ENCODE data around the gene P4HA2. TPM values are rescaled to one million over a fixed set of nuclear protein-coding genes. Genes with fewer than 3 reads are reported as not detected.
A peak's percentile ranks its signal among the peaks of the same experiment; 100 is the strongest.

P4HA2 gene
- total and polyA plus RNA-seq, 2 experiments from 2014 or later = 139 to 246 TPM

DNA sequence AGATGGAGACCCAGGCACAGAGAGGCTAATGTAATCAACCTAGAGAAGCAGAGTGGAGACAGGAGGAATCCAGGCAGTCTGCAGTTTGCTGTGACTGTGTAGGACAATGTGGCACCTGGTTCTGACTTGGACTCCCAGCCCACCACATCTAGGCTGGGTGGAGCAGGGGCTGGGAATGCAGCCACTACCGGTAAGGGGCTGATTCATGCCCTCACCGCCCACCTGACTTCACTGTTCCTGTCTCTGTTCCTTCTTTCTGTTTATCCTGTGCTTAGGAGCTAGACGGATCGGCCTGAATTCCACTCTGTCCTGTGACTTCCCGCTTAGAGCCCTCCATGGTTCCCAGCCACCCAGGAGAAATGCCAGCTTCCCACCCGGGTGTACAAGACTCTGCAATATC is 32.4 kb upstream of the P4HA2 start:
- Histone ChIP-seq H3K27me3 (no peaks in the 10 kb centered on the region), H3K9me3 (ENCODE audit: low read depth) (no peaks in the 10 kb centered on the region), H3K9me2 (replicated peaks; ENCODE audit: insufficient read depth) (no peaks in the 10 kb centered on the region), H3K4me2 (peak overlapping the region; percentile 98), H3K4me1 (ENCODE audit: insufficient read depth) (peaks cover 39% of the 10 kb centered on the region), H4K20me1 (ENCODE audit: insufficient read depth, poor library complexity, severe bottlenecking) (no peaks in the 10 kb centered on the region), H3K36me3 (replicated peaks; ENCODE audit: insufficient read depth, low read depth) (no peaks in the 10 kb centered on the region), H3K27ac (peak overlapping the region; percentile 98), H2AFZ (no peak overlapping the region), H3K4me3 (no peak overlapping the region), H3K79me2 (peaks cover 8% of the 10 kb centered on the region)
- no peak for TF ChIP-seq CTCF (IDR thresholded peaks at IDR 0.05; ENCODE audit: poor library complexity)
- no peak for TF ChIP-seq EZH2 (IDR thresholded peaks at IDR 0.05; ENCODE audit: borderline replicate concordance)
- TF ChIP-seq EZH2phosphoT487 (IDR thresholded peaks at IDR 0.05; ENCODE audit: low read depth, severe bottlenecking, unreplicated experiment) = no peak
- 65% methylated on average over 6 of the region's 6 CpGs for WGBS (ENCODE audit: low lambda C conversion rate, missing lambda C conversion rate)
- DNase-seq (ENCODE audit: low spot score) = no peak

- Histone ChIP-seq H3K27ac (peak overlapping the region; percentile 98), H3K79me2 (peaks cover 8% of the 10 kb centered on the region), H2AFZ (no peak overlapping the region), H3K4me1 (ENCODE audit: insufficient read depth) (peaks cover 36% of the 10 kb centered on the region), H3K4me3 (no peak overlapping the region), H3K36me3 (replicated peaks; ENCODE audit: insufficient read depth, low read depth) (no peaks in the 10 kb centered on the region), H3K4me2 (peak overlapping the region; percentile 98), H3K9me2 (replicated peaks; ENCODE audit: insufficient read depth) (no peaks in the 10 kb centered on the region), H3K9me3 (ENCODE audit: low read depth) (no peaks in the 10 kb centered on the region), H4K20me1 (ENCODE audit: insufficient read depth, poor library complexity, severe bottlenecking) (no peaks in the 10 kb centered on the region), H3K27me3 (no peaks in the 10 kb centered on the region)
- peak; percentile 86 for DNase-seq (ENCODE audit: low spot score)
- WGBS (ENCODE audit: low lambda C conversion rate, missing lambda C conversion rate) = 54% methylated on average over 24 of the region's 24 CpGs
- TF ChIP-seq CTCF (IDR thresholded peaks at IDR 0.05; ENCODE audit: poor library complexity) = no peak
- no peak for TF ChIP-seq EZH2phosphoT487 (IDR thresholded peaks at IDR 0.05; ENCODE audit: low read depth, severe bottlenecking, unreplicated experiment)
- TF ChIP-seq EZH2 (IDR thresholded peaks at IDR 0.05; ENCODE audit: borderline replicate concordance) = no peak
Observed at GRCh38 chr5:132259069-132259851, 31.6 kb upstream of the P4HA2 start.

DNA sequence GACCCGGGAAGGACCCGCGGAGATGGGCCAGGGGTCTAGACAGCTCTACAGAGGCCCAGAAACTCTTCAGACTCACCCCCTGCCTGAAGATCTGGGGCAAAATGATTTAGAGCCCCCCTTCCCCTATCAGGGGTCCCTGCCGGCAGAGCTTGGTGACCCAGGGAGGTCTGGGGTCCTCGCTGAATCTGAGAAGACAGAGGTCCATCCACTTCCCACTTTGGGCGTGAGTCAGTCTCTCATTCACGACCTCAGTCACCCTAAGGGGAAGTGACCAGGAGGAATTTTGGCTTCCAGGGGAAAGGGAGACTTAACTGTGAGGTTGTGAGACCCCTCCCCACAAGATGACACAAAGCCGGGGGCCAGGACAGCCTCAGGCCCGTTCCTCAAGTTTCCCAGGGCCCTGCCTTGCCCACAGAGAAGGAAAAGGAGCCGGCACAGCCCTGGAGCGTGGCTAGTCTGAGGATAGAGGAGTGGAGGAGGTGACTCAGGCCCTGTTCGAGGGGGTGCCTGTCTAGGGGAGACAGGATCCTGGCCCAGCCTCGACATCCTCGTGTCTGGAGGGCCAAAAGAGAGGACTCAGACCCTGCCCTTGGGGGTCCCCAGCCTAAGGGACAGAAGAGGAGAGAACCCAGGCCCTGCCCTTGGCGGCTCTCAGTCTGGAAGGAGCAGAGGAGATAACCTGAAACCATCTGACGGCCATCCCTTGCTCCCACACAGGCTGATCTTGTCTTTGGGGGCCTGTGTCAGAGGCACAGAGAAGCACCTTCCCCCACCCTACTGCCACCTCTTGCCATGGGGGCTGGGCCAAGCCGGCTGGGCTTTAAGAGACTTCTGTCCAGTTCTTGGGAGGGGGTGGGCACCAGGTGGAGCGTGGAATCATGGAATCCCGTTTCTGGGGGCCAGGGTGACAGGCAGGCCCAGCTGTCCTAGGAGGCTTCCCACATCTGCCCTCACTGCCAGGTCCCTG is 30.7 kb upstream of the P4HA2 start:
- peaks cover 8% of the 10 kb centered on the region for H3K79me2 ChIP-seq
- no peaks in the 10 kb centered on the region for H4K20me1 ChIP-seq (ENCODE audit: insufficient read depth, poor library complexity, severe bottlenecking)
- DNase-seq (ENCODE audit: low spot score) = peak; percentile 53
- peak overlapping the region; percentile 98 for H3K27ac ChIP-seq
- H3K4me1 ChIP-seq (ENCODE audit: insufficient read depth) = peaks cover 39% of the 10 kb centered on the region
- H3K36me3 ChIP-seq (replicated peaks; ENCODE audit: insufficient read depth, low read depth) = no peaks in the 10 kb centered on the region
- no peaks in the 10 kb centered on the region for H3K27me3 ChIP-seq
- peak overlapping the region; percentile 98 for H3K4me2 ChIP-seq
- 50% methylated on average over 18 of the region's 19 CpGs for WGBS (ENCODE audit: low lambda C conversion rate, missing lambda C conversion rate)
- H2AFZ ChIP-seq = peak overlapping the region; percentile 85
- peak overlapping the region; percentile 93 for H3K4me3 ChIP-seq
- no peaks in the 10 kb centered on the region for H3K9me2 ChIP-seq (replicated peaks; ENCODE audit: insufficient read depth)
- H3K9me3 ChIP-seq (ENCODE audit: low read depth) = no peaks in the 10 kb centered on the region
- TF ChIP-seq CTCF (IDR thresholded peaks at IDR 0.05; ENCODE audit: poor library complexity) (no peak), EZH2phosphoT487 (IDR thresholded peaks at IDR 0.05; ENCODE audit: low read depth, severe bottlenecking, unreplicated experiment) (no peak), EZH2 (IDR thresholded peaks at IDR 0.05; ENCODE audit: borderline replicate concordance) (no peak)
